ENCODE results near the gene DACH1.

The DACH1 gene

GRCh38 chr13:71830736-71831135 lies 36.3 kb downstream of the DACH1 start:
- DNase-seq (ENCODE audit: low read depth in 2 of 3, low spot score in 2 of 3) = no peak

DNA sequence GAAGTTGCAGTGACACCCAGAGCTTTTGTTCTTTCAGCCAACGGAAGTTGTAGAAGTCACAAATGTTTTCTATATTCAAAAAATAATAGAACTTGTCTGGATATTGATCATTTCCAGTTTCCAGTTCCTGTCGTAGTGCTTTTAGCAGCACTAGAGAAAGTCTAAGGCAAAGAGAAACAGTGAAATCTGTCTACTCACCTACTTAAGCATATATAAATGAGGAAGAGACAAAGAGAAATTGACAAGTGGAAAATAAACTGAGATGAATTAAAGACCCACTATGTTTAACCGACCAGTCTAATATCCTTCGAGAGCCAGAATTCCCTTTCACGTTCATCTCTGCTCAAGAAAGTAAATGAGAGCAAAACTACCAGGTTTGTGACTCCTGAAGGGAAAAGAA lies 36.7 kb downstream of the DACH1 start:
- DNase-seq (ENCODE audit: low read depth in 2 of 3, low spot score in 2 of 3) = no peak

- DNase-seq (ENCODE audit: low read depth in 2 of 3, low spot score in 2 of 3) = no peak
Measured at GRCh38 chr13:71829547-71829946, 37.5 kb downstream of the DACH1 start.

DNA sequence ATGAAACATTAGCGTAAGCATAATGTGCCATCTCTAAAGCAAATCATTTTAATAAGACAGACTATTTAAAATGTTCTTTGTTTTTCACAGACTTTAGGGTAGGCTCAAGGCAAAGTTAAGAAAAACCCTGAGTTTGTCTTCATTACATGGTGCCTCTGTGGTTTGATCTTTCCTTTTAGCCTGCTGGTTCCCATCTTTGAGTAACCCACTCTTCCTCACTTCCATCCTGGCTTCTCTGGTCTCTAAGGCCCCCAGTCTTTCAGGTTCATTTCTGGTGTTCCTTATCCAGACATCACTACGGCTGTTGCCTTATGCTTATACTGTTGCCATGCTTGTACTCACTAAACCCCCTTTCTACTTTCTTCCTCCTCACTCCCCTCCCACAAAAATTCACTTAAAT lies 38.4 kb downstream of the DACH1 start:
- no peak for DNase-seq (ENCODE audit: low read depth in 2 of 3, low spot score in 2 of 3)

DNA sequence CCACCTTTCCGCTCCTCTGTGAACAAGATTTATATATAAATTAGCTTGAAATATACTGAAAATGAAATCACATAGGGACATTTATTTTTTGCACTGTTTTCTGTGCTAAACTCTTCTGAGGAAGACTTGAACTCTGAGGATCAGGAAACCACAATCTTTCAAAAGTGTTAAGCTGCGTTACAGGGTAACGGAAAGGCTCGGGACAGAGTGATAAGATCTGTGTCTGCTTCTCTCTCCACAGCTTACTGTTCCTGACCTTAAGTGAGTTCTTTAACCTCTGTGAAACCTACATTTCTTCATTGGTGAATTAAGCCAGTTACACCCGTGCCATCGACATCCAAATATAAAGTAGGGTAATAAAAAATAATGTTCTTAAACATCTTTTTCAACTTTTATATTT lies 38.9 kb downstream of the DACH1 start:
- DNase-seq (ENCODE audit: low read depth in 2 of 3, low spot score in 2 of 3) = no peak

DNA sequence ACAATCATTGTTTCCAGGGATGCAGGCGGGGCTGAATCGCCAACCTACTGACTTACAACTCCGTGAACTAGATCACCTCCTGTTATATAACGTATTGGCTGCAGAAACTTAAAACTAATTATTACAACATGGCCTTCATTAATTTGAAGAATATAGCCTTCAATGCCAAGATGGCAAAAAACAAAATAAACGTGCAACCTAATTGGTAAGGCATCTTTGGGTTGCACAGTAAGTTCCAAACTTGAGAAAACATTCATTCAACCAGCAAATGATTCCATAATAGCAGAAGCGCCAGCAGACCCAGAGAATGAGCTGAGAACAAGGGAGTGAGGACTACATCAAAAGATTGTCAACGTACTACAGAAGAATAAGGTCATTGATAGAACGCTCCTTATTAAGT lies 39.8 kb downstream of the DACH1 start:
- DNase-seq (ENCODE audit: low read depth in 2 of 3, low spot score in 2 of 3) = no peak

- no peak for DNase-seq (ENCODE audit: low read depth in 2 of 3, low spot score in 2 of 3)
Measured at GRCh38 chr13:71820699-71821098, 46.3 kb downstream of the DACH1 start.

DNA sequence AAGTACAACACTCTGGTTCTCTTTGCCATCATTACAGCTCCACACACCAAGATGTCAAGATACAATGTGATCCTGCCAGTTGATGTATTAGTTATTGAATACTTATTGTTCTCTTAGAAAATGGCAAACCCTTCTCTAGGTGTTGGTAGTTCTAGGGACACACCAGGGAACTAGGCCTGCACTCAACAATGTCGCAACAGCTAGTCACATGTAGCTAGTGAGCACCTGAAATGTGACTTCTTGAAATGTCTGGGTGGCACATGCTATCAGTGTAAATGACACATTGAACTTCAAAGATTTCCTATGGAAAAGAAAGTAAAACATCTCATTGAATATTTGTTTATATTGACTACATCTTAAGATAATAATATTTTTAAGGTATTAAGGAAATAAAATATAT lies 49.7 kb downstream of the DACH1 start:
- no peak for DNase-seq (ENCODE audit: low read depth in 2 of 3, low spot score in 2 of 3)

DNA sequence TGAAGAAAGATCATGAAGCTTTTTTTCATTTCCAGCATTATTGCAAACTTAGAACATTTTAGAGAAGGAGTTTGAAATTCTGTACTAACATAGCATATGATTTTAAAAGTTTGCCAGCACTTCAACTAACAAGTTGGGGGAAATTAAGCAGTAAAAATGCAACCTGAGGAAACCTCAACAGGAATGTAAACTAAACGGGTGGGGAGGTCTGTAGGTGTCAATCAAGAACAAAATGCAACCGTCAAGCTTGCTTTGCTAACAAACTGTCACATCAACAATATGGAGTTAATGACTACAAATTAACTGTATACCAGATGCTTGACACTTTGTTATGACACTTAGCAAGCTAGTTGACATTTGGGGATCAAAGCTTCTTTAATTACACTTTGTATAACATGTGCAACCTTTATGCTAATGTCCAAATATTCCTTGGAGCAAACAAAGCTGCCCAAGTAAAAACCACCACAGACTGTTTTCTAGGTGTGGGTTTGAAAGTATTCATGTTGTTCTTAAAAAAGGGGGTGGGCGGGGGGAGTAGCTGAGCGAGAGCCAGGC lies 52.1 kb downstream of the DACH1 start:
- DNase-seq (ENCODE audit: low read depth in 2 of 3, low spot score in 2 of 3) = no peak

DNA sequence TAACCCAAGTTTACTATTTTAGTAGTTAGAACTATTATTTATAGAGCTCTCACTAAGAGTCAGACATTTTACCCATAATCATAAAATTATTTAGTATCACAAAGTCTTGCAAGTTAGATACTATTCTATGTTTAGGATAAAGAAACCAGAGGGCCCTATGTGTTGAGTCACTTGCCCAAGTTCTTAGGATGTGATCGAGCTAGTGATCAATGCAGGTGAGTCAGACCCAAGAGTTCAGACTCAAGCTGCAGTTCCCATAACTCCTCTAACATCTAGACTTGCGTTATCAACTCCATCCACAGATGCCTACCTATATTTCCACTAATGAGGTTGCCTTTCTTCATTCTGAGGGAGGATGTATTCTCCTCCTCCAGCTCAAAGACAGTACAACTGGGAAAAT lies 53.8 kb downstream of the DACH1 start:
- no peak for DNase-seq (ENCODE audit: low read depth in 2 of 3, low spot score in 2 of 3)

- DNase-seq (ENCODE audit: low read depth in 2 of 3, low spot score in 2 of 3) = no peak
Measured at GRCh38 chr13:71811344-71811743, 55.7 kb downstream of the DACH1 start.

GRCh38 chr13:71808708-71809107 lies 58.3 kb downstream of the DACH1 start:
- no peak for DNase-seq (ENCODE audit: low read depth in 2 of 3, low spot score in 2 of 3)

GRCh38 chr13:71806886-71807285 lies 60.1 kb downstream of the DACH1 start:
- no peak for DNase-seq (ENCODE audit: low read depth in 2 of 3, low spot score in 2 of 3)

GRCh38 chr13:71803066-71803465 lies 63.9 kb downstream of the DACH1 start:
- no peak for DNase-seq (ENCODE audit: low read depth in 2 of 3, low spot score in 2 of 3)

- DNase-seq (ENCODE audit: low read depth in 2 of 3, low spot score in 2 of 3) = no peak
Measured at GRCh38 chr13:71801781-71802180, 65.2 kb downstream of the DACH1 start.

DNA sequence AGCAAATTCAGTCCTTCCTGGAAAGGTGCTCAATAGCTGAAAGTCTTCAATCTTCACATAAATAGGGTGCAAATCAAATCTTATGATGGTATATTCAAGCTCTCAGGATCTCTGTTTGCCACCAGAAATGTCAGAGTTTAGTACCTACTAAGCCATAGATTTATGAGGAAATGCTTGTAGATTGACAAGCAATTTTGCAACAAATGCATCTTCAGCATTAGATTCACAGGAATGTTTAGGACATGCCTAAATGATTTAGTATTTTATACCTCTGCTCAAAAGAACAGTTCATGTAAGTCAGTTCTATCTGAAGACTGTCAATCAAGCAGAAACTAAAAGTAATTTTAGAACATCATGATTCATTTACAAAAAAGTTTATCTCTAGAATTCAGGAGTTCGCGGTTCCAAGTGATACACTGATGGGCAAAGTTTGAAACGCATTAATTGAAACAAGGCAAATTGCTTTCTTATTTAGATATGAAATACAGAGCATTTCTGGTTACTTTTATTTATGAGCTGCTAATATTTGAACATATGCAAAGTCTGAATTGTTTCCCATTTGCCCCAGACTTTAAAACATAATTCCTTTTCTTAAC lies 65.7 kb downstream of the DACH1 start:
- no peak for DNase-seq (ENCODE audit: low read depth in 2 of 3, low spot score in 2 of 3)

DNA sequence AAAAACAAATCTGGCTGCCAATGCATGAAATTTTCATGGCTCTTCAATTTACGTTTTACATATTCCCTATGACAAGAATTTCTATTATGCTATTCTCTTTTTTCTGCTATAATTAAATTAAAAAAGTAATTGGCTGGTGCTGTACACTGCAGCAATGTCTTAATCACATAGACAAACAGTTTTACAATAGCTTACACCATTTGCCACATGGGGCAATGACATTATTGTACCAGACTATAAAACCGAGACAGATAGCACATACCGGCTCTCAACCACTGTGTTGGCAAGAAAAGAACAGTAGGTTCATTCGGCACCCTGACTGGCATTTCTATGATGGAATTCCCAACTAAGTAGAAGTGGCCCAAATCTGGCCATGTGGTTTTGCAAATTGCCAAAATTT lies 67.7 kb downstream of the DACH1 start:
- no peak for DNase-seq (ENCODE audit: low read depth in 2 of 3, low spot score in 2 of 3)

GRCh38 chr13:71798707-71799106 lies 68.3 kb downstream of the DACH1 start:
- no peak for DNase-seq (ENCODE audit: low read depth in 2 of 3, low spot score in 2 of 3)

- no peak for DNase-seq (ENCODE audit: low read depth in 2 of 3, low spot score in 2 of 3)
Measured at GRCh38 chr13:71797517-71797916, 69.5 kb downstream of the DACH1 start.

GRCh38 chr13:71789693-71790329 lies 77.2 kb downstream of the DACH1 start:
- no peak for DNase-seq (ENCODE audit: low read depth in 2 of 3, low spot score in 2 of 3)

- DNase-seq (ENCODE audit: low read depth in 2 of 3, low spot score in 2 of 3) = no peak
Measured at GRCh38 chr13:71789037-71789436, 78.0 kb downstream of the DACH1 start.

- no peak for DNase-seq (ENCODE audit: low read depth in 2 of 3, low spot score in 2 of 3)
Measured at GRCh38 chr13:71787414-71787813, 79.6 kb downstream of the DACH1 start.

- no peak for DNase-seq (ENCODE audit: low read depth in 2 of 3, low spot score in 2 of 3)
Measured at GRCh38 chr13:71786875-71787274, 80.1 kb downstream of the DACH1 start.
